Islet of Langerhans (tissue), 1 donor: ENCODE data around the gene C1orf21.

Source experiments
- FAIRE-seq: peaks from one replicate; lab custom pipeline; 2011; peaks lifted over from hg19 to GRCh38; lab: Jason Lieb, UNC

The C1orf21 gene

GRCh38 chr1:184517130-184517529, 130.3 kb downstream of the C1orf21 start:
- FAIRE-seq: no peak

DNA sequence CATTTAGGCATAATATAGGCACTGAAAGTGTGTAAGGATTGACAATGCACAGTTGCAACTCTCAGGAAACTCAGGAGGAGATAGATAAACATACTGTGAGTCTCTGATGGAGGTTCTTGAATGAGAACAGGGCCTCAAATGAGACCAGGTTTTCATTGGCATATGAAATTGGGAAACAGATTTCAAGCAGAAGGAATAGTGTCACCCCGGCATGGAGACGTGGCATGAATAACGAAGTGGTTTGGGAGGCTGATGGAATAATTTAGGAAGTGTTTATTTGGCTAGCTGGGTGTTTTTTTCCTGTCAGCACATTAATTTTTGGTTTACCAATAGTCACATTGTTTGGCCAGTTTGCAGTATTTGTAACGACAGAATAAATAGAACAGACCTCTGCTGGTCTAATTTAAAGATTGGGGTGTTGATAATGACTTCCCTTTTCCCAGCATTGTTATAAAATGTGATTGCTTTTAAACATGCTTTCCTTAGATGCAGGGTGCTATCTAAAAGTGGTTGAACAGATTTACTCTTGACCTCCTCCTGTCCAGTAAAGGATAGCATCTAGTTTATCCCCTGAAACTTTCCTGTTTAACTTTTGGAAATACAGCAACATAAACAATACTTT, 132.0 kb downstream of the C1orf21 start:
- FAIRE-seq: no peak

GRCh38 chr1:184520336-184520735, 133.5 kb downstream of the C1orf21 start:
- FAIRE-seq: no peak

DNA sequence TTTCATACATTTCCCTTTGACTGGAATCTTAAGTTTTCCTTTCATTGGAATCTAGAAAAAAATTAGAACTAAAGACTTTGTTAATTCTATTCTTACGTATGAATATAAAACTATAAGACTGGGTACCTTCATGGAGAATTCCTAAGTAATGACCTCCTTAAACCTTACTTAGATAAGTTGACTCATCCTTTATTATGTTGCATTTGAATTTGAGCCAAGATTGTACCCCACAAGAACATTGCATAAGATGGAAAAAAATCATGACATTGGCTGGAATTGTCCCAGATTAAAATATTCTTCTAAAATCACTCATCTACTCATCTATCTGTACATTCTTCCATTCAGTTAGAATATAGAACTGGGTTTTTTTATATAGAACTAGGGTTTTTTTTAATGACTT, 137.4 kb downstream of the C1orf21 start:
- no peak for FAIRE-seq

GRCh38 chr1:184527402-184527801, 140.6 kb downstream of the C1orf21 start:
- FAIRE-seq: no peak

GRCh38 chr1:184530226-184530625, 143.4 kb downstream of the C1orf21 start:
- no peak for FAIRE-seq

- FAIRE-seq: no peak
These were observed 144.5 kb downstream of the C1orf21 start for GRCh38 chr1:184531296-184531695.

DNA sequence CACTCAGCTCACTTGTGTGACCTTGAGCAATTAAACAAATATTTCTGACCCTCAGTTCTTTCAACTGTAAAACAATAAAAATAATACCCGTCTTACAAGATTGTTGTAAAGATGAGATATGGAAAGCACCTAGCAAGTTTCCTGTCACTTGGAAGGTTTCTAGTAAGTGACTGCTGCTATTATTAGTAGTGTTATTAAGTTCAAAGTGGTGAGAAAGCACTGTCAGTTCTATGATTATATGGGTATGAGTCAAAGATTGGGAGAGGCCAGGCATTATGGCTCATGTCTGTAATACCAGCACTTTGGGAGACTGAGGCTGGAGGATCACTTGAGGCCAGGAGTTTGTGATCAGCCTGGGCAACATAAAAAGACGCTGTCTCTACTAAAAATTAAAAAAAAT, 145.4 kb downstream of the C1orf21 start:
- no peak for FAIRE-seq

DNA sequence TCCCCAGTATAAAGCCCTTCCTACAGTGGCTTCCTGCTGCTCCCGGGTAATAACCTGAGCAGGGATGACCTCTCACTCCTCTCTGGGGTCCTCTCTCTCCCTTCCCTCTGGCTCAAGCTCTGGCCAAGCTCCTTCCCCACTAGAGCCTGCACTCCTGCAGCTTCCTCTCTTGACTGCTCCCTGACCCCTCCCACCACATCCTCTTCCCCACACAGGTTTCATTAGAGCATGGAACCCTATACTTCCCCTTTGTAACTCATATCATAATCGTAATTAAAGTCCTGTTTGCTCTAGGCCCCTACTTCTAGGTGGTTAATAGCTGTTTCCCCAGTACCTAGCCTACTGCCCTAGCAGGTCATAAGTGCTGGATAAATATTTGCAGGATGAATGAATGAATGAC, 146.2 kb downstream of the C1orf21 start:
- FAIRE-seq: no peak

DNA sequence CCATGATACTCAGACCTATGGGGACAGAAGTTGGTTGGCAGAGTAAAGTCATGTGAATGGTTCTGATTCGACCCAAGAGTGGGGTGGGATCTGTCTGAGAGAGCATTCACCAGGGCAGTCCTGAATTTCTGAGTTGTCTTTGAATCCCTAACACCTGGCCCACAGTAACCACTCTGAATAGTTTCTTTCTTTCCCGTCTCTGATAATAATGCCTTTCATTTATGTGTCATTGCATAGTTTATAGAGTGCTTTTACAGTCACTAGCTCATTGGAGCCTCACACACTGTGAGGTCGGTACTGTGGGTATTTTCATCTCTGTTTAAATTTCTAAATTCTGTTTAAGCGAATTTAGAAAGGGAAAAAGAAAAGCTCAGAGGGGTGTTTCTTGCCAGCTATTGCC, 147.1 kb downstream of the C1orf21 start:
- FAIRE-seq: no peak

- no peak for FAIRE-seq
These were observed 147.9 kb downstream of the C1orf21 start for GRCh38 chr1:184534690-184535089.

GRCh38 chr1:184535191-184535970, 148.6 kb downstream of the C1orf21 start:
- FAIRE-seq: no peak

GRCh38 chr1:184536246-184536985, 149.6 kb downstream of the C1orf21 start:
- no peak for FAIRE-seq

DNA sequence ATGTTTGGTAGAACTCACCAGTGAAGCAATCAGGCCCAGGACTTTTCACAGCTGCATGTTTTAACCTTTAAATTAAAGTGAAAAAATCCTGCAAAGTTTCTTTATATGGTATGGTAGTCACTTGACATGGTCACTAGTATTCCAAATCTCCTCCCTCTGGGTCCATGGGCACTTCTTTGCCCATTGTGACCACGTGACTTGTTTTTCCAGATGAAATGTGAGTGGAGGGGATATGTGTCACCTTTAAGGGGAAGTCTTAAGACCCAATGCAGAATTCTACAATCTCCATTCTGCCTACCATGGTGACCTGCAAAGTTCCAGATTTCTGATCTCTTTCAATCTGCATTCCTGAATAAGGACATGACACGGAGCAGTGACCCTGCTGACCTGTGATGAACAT, 152.8 kb downstream of the C1orf21 start:
- FAIRE-seq: no peak

DNA sequence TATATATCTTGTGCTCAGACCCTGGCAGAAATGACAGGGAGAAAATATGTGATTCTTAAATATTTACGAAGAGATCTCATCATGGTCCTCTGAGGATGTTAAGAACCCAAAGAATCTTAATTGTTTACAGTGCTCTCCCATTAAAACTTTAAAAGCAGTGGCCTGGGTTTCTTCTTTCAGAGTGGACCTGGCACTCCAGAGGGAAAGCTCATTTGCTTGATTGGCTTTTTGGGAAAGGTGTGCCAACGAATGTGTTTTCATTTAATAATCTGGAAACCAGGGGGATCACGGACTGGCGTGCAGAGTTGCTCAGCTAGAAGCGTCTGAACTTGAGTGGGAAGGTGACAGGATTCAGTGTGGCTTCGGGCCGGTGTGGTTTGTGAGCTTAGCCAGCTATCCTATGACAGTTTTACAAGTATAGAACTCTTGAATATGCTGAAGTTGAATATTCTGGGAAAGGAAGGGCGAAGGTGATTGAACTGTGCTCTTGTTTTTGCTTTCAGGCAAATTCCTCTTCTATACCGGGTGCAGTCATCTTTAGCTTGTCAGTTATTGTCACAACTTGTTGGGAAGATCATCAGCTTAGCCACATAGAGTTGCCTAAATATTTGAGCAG, 154.8 kb downstream of the C1orf21 start:
- no peak for FAIRE-seq

GRCh38 chr1:184542291-184542690, 155.5 kb downstream of the C1orf21 start:
- no peak for FAIRE-seq

DNA sequence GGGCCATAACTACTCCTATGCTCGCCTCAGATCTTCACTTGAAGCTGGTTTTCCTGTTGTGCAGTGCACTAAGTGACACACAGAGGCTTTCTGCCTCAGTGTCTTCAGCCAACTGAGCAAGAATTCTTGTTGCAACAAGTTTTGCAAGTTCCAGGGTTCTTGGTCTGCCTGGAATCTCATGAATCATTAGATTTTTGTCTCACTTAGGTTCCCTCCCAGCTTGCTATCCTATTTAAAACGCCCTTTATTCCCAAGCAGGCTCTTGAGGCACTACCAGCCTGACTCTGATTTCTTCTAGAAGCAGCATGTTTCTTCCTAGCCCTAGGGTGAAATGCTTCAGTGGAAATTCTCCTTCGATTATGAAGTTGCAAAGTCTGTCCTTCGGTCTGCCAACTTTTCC, 158.8 kb downstream of the C1orf21 start:
- FAIRE-seq: no peak

GRCh38 chr1:184552446-184552845, 165.6 kb downstream of the C1orf21 start:
- no peak for FAIRE-seq

- no peak for FAIRE-seq
These were observed 167.0 kb downstream of the C1orf21 start for GRCh38 chr1:184553845-184554244.

GRCh38 chr1:184555665-184556641, 169.1 kb downstream of the C1orf21 start:
- no peak for FAIRE-seq

DNA sequence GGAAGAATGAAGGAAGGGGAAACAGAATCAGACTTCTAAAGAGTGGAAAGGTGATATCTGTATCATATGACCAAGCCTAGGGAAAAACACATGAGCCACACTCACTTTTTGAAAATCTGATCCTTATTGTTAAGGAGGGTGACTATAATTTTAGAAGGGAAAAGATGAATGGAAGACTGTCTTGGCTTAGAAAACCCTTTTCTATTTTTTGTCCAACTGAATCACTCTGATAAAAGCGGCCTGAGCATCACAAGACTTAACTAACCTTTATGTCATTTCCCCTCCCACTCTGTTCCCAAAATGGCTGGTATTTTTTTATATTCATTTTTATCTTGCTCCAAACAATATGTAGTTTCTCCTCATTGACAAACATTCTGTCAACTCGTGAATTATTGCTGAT, 169.8 kb downstream of the C1orf21 start:
- FAIRE-seq: no peak
